ENCODE data around the gene AKAP6. TPM values are rescaled to one million over a fixed set of nuclear protein-coding genes. Genes with fewer than 3 reads are reported as not detected.

The AKAP6 gene
- total and polyA plus RNA-seq, 10 of the 15 experiments (the other 5 are each of a cell fraction or from before 2014, with no cell fraction given), result 0.35 to 5.9 (median 2.2) TPM

- no peak for FAIRE-seq
- TF ChIP-seq BHLHE40 (IDR thresholded peaks at IDR 0.05; ENCODE audit: borderline replicate concordance in 1 of 2, low read depth in 2 of 2, low read length in 1 of 2) (no peak), USF2 (IDR thresholded peaks at IDR 0.05; ENCODE audit: borderline replicate concordance, low read depth, low read length) (no peak), PKNOX1 (IDR thresholded peaks at IDR 0.05) (no peak), IRF4 (IDR thresholded peaks at IDR 0.05; ENCODE audit: low read depth, low read length) (no peak), SREBF2 (IDR thresholded peaks at IDR 0.05; ENCODE audit: low read length) (no peak), TCF7 (IDR thresholded peaks at IDR 0.05; ENCODE audit: borderline replicate concordance) (no peak), PBX3 (IDR thresholded peaks at IDR 0.05; ENCODE audit: insufficient replicate concordance, low read depth, low read length) (no peak), ZNF217 (IDR thresholded peaks at IDR 0.05) (no peak), IKZF1 (conservative IDR thresholded peaks at IDR 0.05) (no peak), SKIL (IDR thresholded peaks at IDR 0.05; ENCODE audit: low read depth, poor library complexity, severe bottlenecking) (no peak), SMAD5 (IDR thresholded peaks at IDR 0.05; ENCODE audit: low read depth) (no peak), EED (IDR thresholded peaks at IDR 0.05; ENCODE audit: low read depth) (no peak), STAT1 (conservative IDR thresholded peaks at IDR 0.05) (no peak)
- Histone ChIP-seq H3K4me1 (ENCODE audit: control insufficient read depth, insufficient read depth, low read length) (no peaks in the 10 kb centered on the region), H2AFZ (ENCODE audit: control insufficient read depth, low read depth, low read length) (no peak overlapping the region), H3K36me3 (ENCODE audit: control insufficient read depth in 2 of 2, insufficient read depth in 2 of 2, low read length in 1 of 2) (no peaks in the 10 kb centered on the region), H4K20me1 (ENCODE audit: control insufficient read depth, insufficient read depth) (no peaks in the 10 kb centered on the region), H3K4me3 (no peak overlapping the region), H3K9me3 (replicated peaks; ENCODE audit: control insufficient read depth, insufficient read depth, low read length) (no peaks in the 10 kb centered on the region), H3K4me2 (ENCODE audit: control insufficient read depth, insufficient read depth) (no peak overlapping the region), H3K27ac (ENCODE audit: control insufficient read depth, insufficient read depth) (no peak overlapping the region), H3K9ac (ENCODE audit: control insufficient read depth, insufficient read depth, low read length) (no peak overlapping the region), H3K79me2 (ENCODE audit: control insufficient read depth, insufficient read depth, low read length) (no peaks in the 10 kb centered on the region), H3K27me3 (replicated peaks in 1 of 2; ENCODE audit: control insufficient read depth in 2 of 2, insufficient read depth in 2 of 2, low read length in 1 of 2) (no peaks in the 10 kb centered on the region)
- no TSS peak for BruUV-seq (replicated peaks)
- ChIA-PET RAD21 (ENCODE audit: unreplicated experiment) (interaction anchor here (0.7 kb wide), 1 partner anchor 1094 kb away, joined by 3 read pairs; no protein-coding TSS in a partner anchor), CTCF (no interaction called here), SMC1A (ENCODE audit: uncharacterized antibody, unreplicated experiment) (interaction anchor here (0.6 kb wide), 1 partner anchor 419 kb away, joined by 3 read pairs; no protein-coding TSS in a partner anchor), POLR2A (no interaction called here)
- in situ Hi-C loops (cut with MboI), result no loop called here
- intact Hi-C loops (cut with micrococcal nuclease; ENCODE audit: unreplicated experiment), result no loop called here
- no peak for ATAC-seq
- no peak for DNase-seq (ENCODE audit: low read depth, low spot score)
- WGBS (ENCODE audit: insufficient coverage, insufficient replicate concordance, low lambda C conversion rate, missing lambda C conversion rate), result 50% methylated on average over 2 of the region's 2 CpGs
Measured at GRCh38 chr14:32698831-32699230, 369.7 kb downstream of the AKAP6 start.
